GM19395 (cell line): ENCODE results near the gene ZNF69.

Experiments used
- ATAC-seq: cut with Tn5 transposase; IDR thresholded peaks from one replicate; pipeline ENCODE4 v1.9.1; 2021; ENCODE audit warnings: mild to moderate bottlenecking, moderate library complexity; ENCODE audit not compliant: unreplicated experiment

The ZNF69 gene

GRCh38 chr19:11950312-11950711, 62.7 kb downstream of the ZNF69 start:
- ATAC-seq = no peak
